GM23338 (cell line): ENCODE measurements around the gene HDAC10.

Source experiments
- CTCF ChIP-seq, 2 experiments: fragments of 200-600 bp in 1 of 2; sonication (generic) in 1 of 2; conservative IDR thresholded peaks; 2 replicates each; pipeline versions ENCODE4 v1.5.1 to v1.6.1; 2016 to 2017; ENCODE audit warnings: antibody characterized with exemption in 2 of 2, low read depth in 2 of 2, mild to moderate bottlenecking in 2 of 2, moderate library complexity in 1 of 2
- POLR2AphosphoS5 ChIP-seq: IDR thresholded peaks from 2 replicates; pipeline ENCODE4 v1.6.1; 2016; ENCODE audit warnings: antibody characterized with exemption, low read depth
- REST ChIP-seq: IDR thresholded peaks from one replicate; pipeline ENCODE4 v1.6.1; 2018; ENCODE audit warnings: antibody characterized with exemption; ENCODE audit not compliant: unreplicated experiment
- STAT1 ChIP-seq: IDR thresholded peaks from one replicate; pipeline ENCODE4 v1.6.1; 2016; ENCODE audit warnings: antibody characterized with exemption; ENCODE audit not compliant: unreplicated experiment

- TF ChIP-seq POLR2AphosphoS5 (no peak), CTCF (conservative IDR thresholded peaks at IDR 0.05; ENCODE audit: low read depth in 2 of 2) (no peak), STAT1 (no peak), REST (no peak)
Observed at GRCh38 chr22:50260434-50260800, 9.4 kb upstream of the HDAC10 start.
